Ovary (tissue), 9 donors: ENCODE data around the gene CEMIP. TPM values are rescaled to one million over a fixed set of nuclear protein-coding genes. Genes with fewer than 3 reads are reported as not detected.
A peak's percentile ranks its signal among the peaks of the same experiment; 100 is the strongest.

Source experiments
- DNase-seq, 5 donors: peaks; one replicate each; pipeline ENCODE4 v3.0.0-alpha.2; 2019 to 2020
- H3K27ac ChIP-seq, 2 donors: fragments of 200-600 bp; one replicate each; pipeline versions ENCODE4 v1.5.1 to v1.8.0; 2019 to 2022
- H3K27me3 ChIP-seq: fragments of 200-600 bp; one replicate; pipeline ENCODE4 v1.8.0; 2022
- H3K36me3 ChIP-seq: fragments of 200-600 bp; sonication (generic); one replicate; pipeline ENCODE4 v1.5.1; 2019
- H3K4me1 ChIP-seq: one replicate; pipeline ENCODE4 v1.8.1; 2013; ENCODE audit warnings: mild to moderate bottlenecking, moderate library complexity; ENCODE audit not compliant: insufficient read depth
- H3K4me3 ChIP-seq: fragments of 200-600 bp; sonication (generic); one replicate; pipeline ENCODE4 v1.5.1; 2017
- H3K9me3 ChIP-seq, 2 donors: fragments of 200-600 bp in 1 of 2; sonication (generic) in 1 of 2; one replicate each; pipeline versions ENCODE4 v1.5.1 to v1.8.1; 2013 to 2019; ENCODE audit warnings: mild to moderate bottlenecking in 1 of 2, moderate library complexity in 1 of 2
- EP300 ChIP-seq: sonication (generic); formaldehyde crosslinking; IDR thresholded peaks from one replicate; pipeline ENCODE4 v1.6.1; 2017; ENCODE audit warnings: antibody characterized with exemption
- POLR2A ChIP-seq: fragments of 450-650 bp; IDR thresholded peaks from one replicate; pipeline ENCODE4 v1.6.1; 2017; ENCODE audit warnings: antibody characterized with exemption, mild to moderate bottlenecking, moderate library complexity
- WGBS, 3 donors: extraction: QIAGEN DNeasy Blood & Tissue Kit in 1 of 3; methylation state at CpG; one replicate each; pipeline versions ENCODE4 v1.1.5 to v1.1.7; 2013 to 2017; 5-methylcytosine and 5-hydroxymethylcytosine counted together
- intact Hi-C, 4 donors: fragments of 100-400 bp; cut with DNase I; formaldehyde crosslinking; loops; one replicate each; pipeline versions ENCODE4 v1.11.0 to v1.15.1; 2022 to 2023
- polyA plus RNA-seq, 2 donors: library from polyadenylated mRNA; stranded (reverse); fragments of 200-250 nt in 1 of 2; fragments of 350-450 nt in 1 of 2; fragmentation: Illumina TruSeq in 1 of 2; extraction: RNeasy Lipid Tissue Mini Kit (QIAGEN cat#74804) in 1 of 2; gene quantifications; one replicate each; pipeline ENCODE4 v1.2.3, GENCODE V29; 2013 to 2014
- total RNA-seq, 7 donors: library from RNA; depleted of rRNA in 2 of 7; stranded (reverse); fragments of >200 nt in 2 of 7; fragmentation: NEBNext Ultra II Directional in 3 of 7; extraction: Animal tissue kit (Norgen Biotek cat#: 25700) in 3 of 7; gene quantifications; one replicate each; pipeline versions ENCODE4 v1.1.0 to v1.2.4, GENCODE V29; 2016 to 2023
- TF ChIP-seq, protein P1 (sequence below), 3 donors: fragments of 450-650 bp in 2 of 3; fragments of 200-600 bp in 1 of 3; IDR thresholded peaks; one replicate each; pipeline versions ENCODE4 v1.5.1 to v1.8.0; 2016 to 2022; ENCODE audit warnings: antibody characterized with exemption in 3 of 3, mild to moderate bottlenecking in 1 of 3
- donor health status: DM: no; HTN: no; CAD: no; lungs with moderate emphysema.
- donor health status: DM: no; HTN: no; CAD: no.
- donor health status: Bipolar disorder and iron deficiency.
- donor health status: DM: yes; HTN: yes; CAD: no.
- donor health status: DM: no; HTN: no; CAD: no.
- donor health status: DM: yes; HTN: yes; CAD: no.

Gene CEMIP
- total and polyA plus RNA-seq, 9 donors = 2.2 to 12.3 (median 4.7) TPM

DNA sequence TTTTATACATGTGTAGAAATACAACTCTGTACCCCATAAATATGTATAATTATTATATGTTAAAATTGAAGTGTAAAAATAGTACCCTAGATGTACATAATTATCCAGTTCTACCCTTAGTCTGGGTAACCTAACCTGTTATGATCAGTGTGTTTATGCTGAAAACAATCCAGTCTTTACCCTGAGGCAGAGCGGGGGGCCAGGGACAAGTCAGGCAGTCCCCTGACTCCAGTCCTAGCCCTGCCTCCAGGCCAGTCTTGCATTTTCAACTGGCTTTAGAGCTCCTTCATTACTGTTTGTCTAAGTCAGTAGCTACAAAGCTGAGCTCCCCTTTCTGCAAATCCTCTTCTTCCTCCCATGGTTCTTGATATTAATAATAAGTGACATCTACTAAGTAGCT is 207.3 kb downstream of the CEMIP start:
- Histone ChIP-seq H3K27me3 (no peaks in the 10 kb centered on the region), H3K36me3 (no peaks in the 10 kb centered on the region), H3K9me3 (no peaks in the 10 kb centered on the region), H3K4me1 (peaks cover 18% of the 10 kb centered on the region), H3K27ac (no peak overlapping the region), H3K4me3 (no peak overlapping the region)
- DNase-seq = no peak
- intact Hi-C loops = loop anchor here in 2 of 4 donors (5.0 to 10.0 kb wide), 2 partner anchors 121 to 532 kb away; no protein-coding TSS in a partner anchor
- 96 to 100% (median 98%) methylated on average over 1 of the region's 1 CpG for WGBS, 3 donors
- TF ChIP-seq, protein P1, sequence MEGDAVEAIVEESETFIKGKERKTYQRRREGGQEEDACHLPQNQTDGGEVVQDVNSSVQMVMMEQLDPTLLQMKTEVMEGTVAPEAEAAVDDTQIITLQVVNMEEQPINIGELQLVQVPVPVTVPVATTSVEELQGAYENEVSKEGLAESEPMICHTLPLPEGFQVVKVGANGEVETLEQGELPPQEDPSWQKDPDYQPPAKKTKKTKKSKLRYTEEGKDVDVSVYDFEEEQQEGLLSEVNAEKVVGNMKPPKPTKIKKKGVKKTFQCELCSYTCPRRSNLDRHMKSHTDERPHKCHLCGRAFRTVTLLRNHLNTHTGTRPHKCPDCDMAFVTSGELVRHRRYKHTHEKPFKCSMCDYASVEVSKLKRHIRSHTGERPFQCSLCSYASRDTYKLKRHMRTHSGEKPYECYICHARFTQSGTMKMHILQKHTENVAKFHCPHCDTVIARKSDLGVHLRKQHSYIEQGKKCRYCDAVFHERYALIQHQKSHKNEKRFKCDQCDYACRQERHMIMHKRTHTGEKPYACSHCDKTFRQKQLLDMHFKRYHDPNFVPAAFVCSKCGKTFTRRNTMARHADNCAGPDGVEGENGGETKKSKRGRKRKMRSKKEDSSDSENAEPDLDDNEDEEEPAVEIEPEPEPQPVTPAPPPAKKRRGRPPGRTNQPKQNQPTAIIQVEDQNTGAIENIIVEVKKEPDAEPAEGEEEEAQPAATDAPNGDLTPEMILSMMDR (IDR thresholded peaks at IDR 0.05) = no peak
- TF ChIP-seq EP300 (no peak), POLR2A (no peak)

DNA sequence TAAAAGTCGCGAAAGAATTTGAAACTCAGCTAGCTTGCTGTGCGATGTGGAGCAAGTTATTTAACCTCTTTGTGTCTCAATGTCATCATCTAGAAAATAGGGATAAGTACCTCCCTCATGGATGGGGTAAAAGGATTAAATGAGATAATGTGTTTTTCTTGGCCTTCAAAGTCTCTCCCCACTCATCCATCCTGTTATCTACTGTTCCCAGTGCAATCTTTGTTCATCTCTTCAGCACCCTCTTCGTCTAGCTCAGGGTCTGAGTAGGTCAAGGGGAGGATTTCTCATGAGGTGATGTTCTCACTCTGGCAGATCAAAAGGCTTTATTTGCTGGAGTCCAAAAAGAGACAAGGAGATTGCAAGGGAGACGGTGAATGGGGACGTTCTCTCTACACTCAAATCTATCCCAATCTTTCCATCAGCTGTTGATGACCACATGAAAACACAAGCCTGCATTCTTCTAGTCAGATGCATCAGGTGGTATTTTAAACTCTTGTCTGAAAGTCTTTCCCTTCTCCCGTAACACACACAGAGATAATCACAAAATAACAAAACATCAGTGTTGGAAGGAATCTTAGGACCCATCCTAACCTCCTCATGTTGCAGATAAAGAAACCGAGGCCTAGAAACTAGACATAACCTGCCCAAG is 209.1 kb downstream of the CEMIP start:
- peak overlapping the region; percentile 90 for H3K4me3 ChIP-seq
- no peak for DNase-seq
- H3K4me1 ChIP-seq = peaks cover 18% of the 10 kb centered on the region
- no peak overlapping the region for H3K27ac ChIP-seq
- H3K27me3 ChIP-seq = no peaks in the 10 kb centered on the region
- 37 to 50% (median 40%) methylated on average over 8 of the region's 8 CpGs for WGBS, 3 donors
- TF ChIP-seq, protein P1 (IDR thresholded peaks at IDR 0.05) = no peak
- TF ChIP-seq EP300 (no peak), POLR2A (no peak)
- intact Hi-C loops = loop anchor here in 2 of 4 donors (5.0 to 10.0 kb wide), 2 partner anchors 119 to 533 kb away; no protein-coding TSS in a partner anchor
- no peaks in the 10 kb centered on the region for H3K9me3 ChIP-seq
- no peaks in the 10 kb centered on the region for H3K36me3 ChIP-seq

DNA sequence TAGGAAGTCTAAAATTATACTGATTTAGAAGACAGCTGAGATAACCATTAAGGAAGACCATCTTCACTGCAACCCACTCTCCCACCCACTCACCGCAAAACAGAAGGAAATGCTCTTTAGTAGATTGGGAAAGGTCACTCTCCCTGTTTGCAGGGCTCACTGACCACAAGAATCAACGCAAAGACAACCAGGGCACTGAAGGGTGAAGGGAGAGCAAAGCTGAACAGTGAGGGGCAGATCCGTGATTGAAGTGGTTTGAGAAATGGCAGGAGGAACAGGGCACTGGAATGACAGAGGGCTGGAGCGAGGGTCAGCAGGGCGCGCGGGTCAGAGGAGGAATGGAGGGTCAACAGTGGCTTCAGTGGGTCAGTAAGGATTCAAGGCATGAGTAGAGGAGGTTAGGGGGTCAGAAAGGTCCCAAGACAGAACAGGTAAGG is 209.9 kb downstream of the CEMIP start:
- peak overlapping the region; percentile 90 for H3K4me3 ChIP-seq
- no peaks in the 10 kb centered on the region for H3K9me3 ChIP-seq
- intact Hi-C loops = loop anchor here in 2 of 4 donors (5.0 to 10.0 kb wide), 2 partner anchors 118 to 534 kb away; no protein-coding TSS in a partner anchor
- DNase-seq = peak in 1 of 5 donors; percentile 19
- 0 to 1% (median 0%) methylated on average over 7 of the region's 7 CpGs for WGBS, 3 donors
- peaks cover 18% of the 10 kb centered on the region for H3K4me1 ChIP-seq
- H3K27ac ChIP-seq = peak overlapping the region; percentile 72 to 74
- no peaks in the 10 kb centered on the region for H3K27me3 ChIP-seq
- H3K36me3 ChIP-seq = no peaks in the 10 kb centered on the region
- no peak for TF ChIP-seq POLR2A
- TF ChIP-seq, protein P1 (IDR thresholded peaks at IDR 0.05) = no peak
- TF ChIP-seq EP300 = no peak

GRCh38 chr15:80989518-80990478 is 210.6 kb downstream of the CEMIP start, which contains the start of gene MESD:
Gene MESD (minus strand): TSS chr15:80989819. CDS start chr15:80989791, 28 bp downstream.
- Histone ChIP-seq H3K4me3 (peak within 1 kb of the TSS; percentile 90), H3K27me3 (no peaks in the 10 kb centered on the region), H3K9me3 (no peaks in the 10 kb centered on the region), H3K36me3 (no peaks in the 10 kb centered on the region), H3K27ac (peak within 1 kb of the TSS; percentile 82 to 84), H3K4me1 (peaks cover 18% of the 10 kb centered on the region)
- intact Hi-C loops = loop anchor here in 2 of 4 donors (5.0 to 10.0 kb wide), 2 partner anchors 118 to 535 kb away; no protein-coding TSS in a partner anchor
- TF ChIP-seq, protein P1 (IDR thresholded peaks at IDR 0.05) = no peak
- peak; percentile 70 for TF ChIP-seq POLR2A
- DNase-seq = peak; percentile 98 to 99 (median 99)
- 0% methylated on average over 61 to 63 of the region's 63 CpGs for WGBS, 3 donors
